WTC11 (cell line): ENCODE measurements around the gene LAMA2. TPM values are rescaled to one million over a fixed set of nuclear protein-coding genes. Genes with fewer than 3 reads are reported as not detected.

ENCODE experiments used
- ATAC-seq: fragments of 200-7000 bp; cut with Tn5 transposase; 2 replicates; pipeline ENCODE4 v1.10.0; 2021; ENCODE audit warnings: mild to moderate bottlenecking, moderate library complexity
- CTCF ChIA-PET: fragments of 300-600 bp; sonication (Branson Sonifier 250); formaldehyde crosslinking; loops from one replicate; lab custom pipeline; 2021; ENCODE audit warnings: antibody characterized with exemption; lab: Charles Lee
- POLR2A ChIA-PET: fragments of 350-600 bp; sonication (Branson Sonifier 250); formaldehyde crosslinking; loops from one replicate; lab custom pipeline; 2021; ENCODE audit warnings: antibody characterized with exemption; lab: Charles Lee
- DNase-seq: peaks from one replicate; pipeline ENCODE4 v3.0.0; 2021; ENCODE audit warnings: low spot score
- H3K27ac Mint-ChIP-seq: 2 replicates; pipeline ENCODE4 v1.8.0; 2021; ENCODE audit warnings: mixed read lengths
- H3K27me3 Mint-ChIP-seq: 2 replicates; pipeline ENCODE4 v1.8.0; 2021; ENCODE audit warnings: low read depth, mild to moderate bottlenecking, moderate library complexity, mixed read lengths
- H3K36me3 Mint-ChIP-seq: 2 replicates; pipeline ENCODE4 v1.8.0; 2021; ENCODE audit warnings: mixed read lengths
- H3K4me1 Mint-ChIP-seq: 2 replicates; pipeline ENCODE4 v1.8.0; 2022; ENCODE audit warnings: mixed read lengths
- H3K4me3 Mint-ChIP-seq: 2 replicates; pipeline ENCODE4 v1.8.0; 2021; ENCODE audit warnings: mild to moderate bottlenecking, moderate library complexity, mixed read lengths
- H3K9me3 Mint-ChIP-seq: 2 replicates; pipeline ENCODE4 v1.8.0; 2021; ENCODE audit warnings: mixed read lengths
- CREM ChIP-seq: sonication (generic); formaldehyde crosslinking; IDR thresholded peaks from 2 replicates; pipeline ENCODE4 v1.8.1; 2022; ENCODE audit warnings: mild to moderate bottlenecking, missing genetic modification reagents, moderate library complexity
- E2F5 ChIP-seq: sonication (generic); formaldehyde crosslinking; IDR thresholded peaks from 2 replicates; pipeline ENCODE4 v1.8.1; 2022; ENCODE audit warnings: mild to moderate bottlenecking, moderate library complexity, missing genetic modification reagents
- GRHL2 ChIP-seq: fragments of 250-450 bp; sonication (Bioruptor Pico); IDR thresholded peaks from 2 replicates; pipeline ENCODE4 v1.8.0; 2022; ENCODE audit warnings: mild to moderate bottlenecking, moderate library complexity; ENCODE audit not compliant: insufficient replicate concordance, severe bottlenecking
- JAZF1 ChIP-seq: fragments of 250-450 bp; sonication (Bioruptor Pico); IDR thresholded peaks from 2 replicates; pipeline ENCODE4 v1.9.0; 2021; ENCODE audit warnings: moderate library complexity, mild to moderate bottlenecking, inconsistent platforms
- KAT7 ChIP-seq: sonication (generic); formaldehyde crosslinking; IDR thresholded peaks from 2 replicates; pipeline ENCODE4 v1.8.1; 2023; ENCODE audit warnings: missing genetic modification reagents, mild to moderate bottlenecking, borderline replicate concordance
- MYBL2 ChIP-seq: sonication (generic); formaldehyde crosslinking; IDR thresholded peaks from 2 replicates; pipeline ENCODE4 v1.8.1; 2023; ENCODE audit warnings: mild to moderate bottlenecking, moderate library complexity, missing genetic modification reagents
- NFATC4 ChIP-seq: fragments of 250-450 bp; sonication (Bioruptor Pico); IDR thresholded peaks from 2 replicates; pipeline ENCODE4 v1.9.0; 2021; ENCODE audit warnings: mild to moderate bottlenecking
- NR1H2 ChIP-seq: sonication (generic); formaldehyde crosslinking; IDR thresholded peaks from 2 replicates; pipeline ENCODE4 v1.9.0; 2021; ENCODE audit warnings: mild to moderate bottlenecking, moderate library complexity, missing genetic modification reagents
- OVOL2 ChIP-seq: fragments of 250-450 bp; sonication (Bioruptor Pico); IDR thresholded peaks from 2 replicates; pipeline ENCODE4 v1.9.0; 2021; ENCODE audit warnings: mild to moderate bottlenecking, borderline replicate concordance
- PRRX2 ChIP-seq: fragments of 250-450 bp; sonication (Bioruptor Pico); IDR thresholded peaks from 2 replicates; pipeline ENCODE4 v1.8.0; 2021; ENCODE audit warnings: mild to moderate bottlenecking
- RELA ChIP-seq: sonication (generic); formaldehyde crosslinking; IDR thresholded peaks from 2 replicates; pipeline ENCODE4 v1.8.1; 2022; ENCODE audit warnings: missing genetic modification reagents, mild to moderate bottlenecking, borderline replicate concordance
- TEAD1 ChIP-seq: sonication (generic); formaldehyde crosslinking; IDR thresholded peaks from 2 replicates; pipeline ENCODE4 v1.8.0; 2022; ENCODE audit warnings: mild to moderate bottlenecking, missing genetic modification reagents
- ZBTB21 ChIP-seq: sonication (generic); formaldehyde crosslinking; IDR thresholded peaks from 2 replicates; pipeline ENCODE4 v1.8.1; 2023; ENCODE audit warnings: mild to moderate bottlenecking, missing genetic modification reagents, borderline replicate concordance
- ZMAT4 ChIP-seq: fragments of 250-450 bp; sonication (Bioruptor Pico); IDR thresholded peaks from 2 replicates; pipeline ENCODE4 v1.9.0; 2021; ENCODE audit warnings: mild to moderate bottlenecking
- ZNF121 ChIP-seq: sonication (generic); formaldehyde crosslinking; IDR thresholded peaks from 2 replicates; pipeline ENCODE4 v1.8.0; 2023; ENCODE audit warnings: missing genetic modification reagents
- ZNF232 ChIP-seq: sonication (generic); formaldehyde crosslinking; IDR thresholded peaks from 2 replicates; pipeline ENCODE4 v1.8.0; 2022; ENCODE audit warnings: mild to moderate bottlenecking, missing genetic modification reagents
- ZSCAN18 ChIP-seq: fragments of 250-450 bp; sonication (Bioruptor Pico); IDR thresholded peaks from 2 replicates; pipeline ENCODE4 v2.1.2; 2022; ENCODE audit warnings: mild to moderate bottlenecking, moderate library complexity
- total RNA-seq: library from RNA; stranded (reverse); gene quantifications from 3 replicates; pipeline ENCODE4 v1.2.3, GENCODE V29; 2021
- TF ChIP-seq, protein P1 (sequence below): sonication (generic); formaldehyde crosslinking; IDR thresholded peaks from 2 replicates; pipeline ENCODE4 v1.8.1; 2022; ENCODE audit warnings: missing genetic modification reagents, borderline replicate concordance
- TF ChIP-seq, protein P2 (sequence below): fragments of 250-450 bp; sonication (Bioruptor Pico); IDR thresholded peaks from 2 replicates; pipeline ENCODE4 v1.8.0; 2021; ENCODE audit warnings: mild to moderate bottlenecking
- TF ChIP-seq, protein P3 (sequence below): sonication (generic); formaldehyde crosslinking; IDR thresholded peaks from 2 replicates; pipeline ENCODE4 v1.8.0; 2022; ENCODE audit warnings: mild to moderate bottlenecking, missing genetic modification reagents
- TF ChIP-seq, protein P4 (sequence below): sonication (generic); formaldehyde crosslinking; IDR thresholded peaks from 2 replicates; pipeline ENCODE4 v1.8.0; 2022; ENCODE audit warnings: mild to moderate bottlenecking, missing genetic modification reagents

The LAMA2 gene
- total RNA-seq, 1 experiment from 2014 or later: 6.6 TPM

DNA sequence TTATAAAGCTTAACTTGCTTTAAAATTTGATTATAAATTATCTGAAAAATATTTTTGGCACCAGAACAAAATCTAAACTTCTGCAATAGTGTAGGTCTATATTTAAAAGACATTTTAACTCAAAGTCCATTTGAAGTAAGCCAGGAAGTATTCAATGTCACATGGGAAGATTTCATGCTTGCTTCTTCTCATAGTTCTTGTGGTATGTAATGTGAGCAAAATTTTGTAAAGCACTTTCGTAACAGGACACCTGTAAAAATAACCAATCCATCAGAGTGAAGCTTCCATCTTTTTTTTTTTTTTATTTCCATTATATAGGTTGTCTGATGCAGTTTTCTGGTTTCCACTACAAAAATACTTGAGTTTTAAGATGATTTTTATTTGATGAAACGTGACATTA lies 386.1 kb downstream of the LAMA2 start:
- no peak for ATAC-seq
- H3K4me3 Mint-ChIP-seq: no peak overlapping the region
- peaks cover 28% of the 10 kb centered on the region for H3K4me1 Mint-ChIP-seq
- ChIA-PET CTCF (interaction anchor here (0.5 to 1.4 kb wide), 2 partner anchors 17 to 1143 kb away, joined by 4 read pairs; no protein-coding TSS in a partner anchor), POLR2A (interaction anchor here (0.6 kb wide), 1 partner anchor 301 kb away, joined by 3 read pairs; no protein-coding TSS in a partner anchor)
- no peak for DNase-seq
- no peak overlapping the region for H3K27ac Mint-ChIP-seq
- TF ChIP-seq OVOL2: no peak
- TF ChIP-seq, protein P1, sequence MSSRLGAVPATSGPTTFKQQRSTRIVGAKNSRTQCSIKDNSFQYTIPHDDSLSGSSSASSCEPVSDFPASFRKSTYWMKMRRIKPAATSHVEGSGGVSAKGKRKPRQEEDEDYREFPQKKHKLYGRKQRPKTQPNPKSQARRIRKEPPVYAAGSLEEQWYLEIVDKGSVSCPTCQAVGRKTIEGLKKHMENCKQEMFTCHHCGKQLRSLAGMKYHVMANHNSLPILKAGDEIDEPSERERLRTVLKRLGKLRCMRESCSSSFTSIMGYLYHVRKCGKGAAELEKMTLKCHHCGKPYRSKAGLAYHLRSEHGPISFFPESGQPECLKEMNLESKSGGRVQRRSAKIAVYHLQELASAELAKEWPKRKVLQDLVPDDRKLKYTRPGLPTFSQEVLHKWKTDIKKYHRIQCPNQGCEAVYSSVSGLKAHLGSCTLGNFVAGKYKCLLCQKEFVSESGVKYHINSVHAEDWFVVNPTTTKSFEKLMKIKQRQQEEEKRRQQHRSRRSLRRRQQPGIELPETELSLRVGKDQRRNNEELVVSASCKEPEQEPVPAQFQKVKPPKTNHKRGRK: no peak
- no peak for TF ChIP-seq CREM (CRISPR knock-in tag)
- TF ChIP-seq NR1H2 (CRISPR knock-in tag): no peak
- no peak for TF ChIP-seq ZNF232
- TF ChIP-seq MYBL2: no peak
- TF ChIP-seq PRRX2 (CRISPR knock-in tag): no peak
- no peaks in the 10 kb centered on the region for H3K9me3 Mint-ChIP-seq
- no peaks in the 10 kb centered on the region for H3K27me3 Mint-ChIP-seq
- H3K36me3 Mint-ChIP-seq: no peaks in the 10 kb centered on the region

DNA sequence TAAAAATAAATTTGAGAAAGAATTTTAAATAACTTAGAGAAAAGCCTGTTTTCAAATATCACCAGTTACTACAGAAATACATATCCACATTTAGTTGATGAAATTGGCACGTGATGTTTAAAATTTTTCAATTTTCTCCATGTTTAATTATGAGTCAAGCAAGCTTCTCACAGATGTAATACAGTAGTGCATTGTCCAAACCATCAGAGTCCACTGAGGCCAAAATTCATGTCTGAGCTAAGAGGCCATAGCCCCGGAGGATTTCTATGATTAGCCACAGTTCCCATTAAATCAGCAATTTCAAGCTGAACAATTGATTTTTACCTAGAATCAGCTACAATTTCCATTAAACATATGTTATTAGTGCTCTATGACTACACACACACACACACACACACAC lies 387.0 kb downstream of the LAMA2 start:
- no peaks in the 10 kb centered on the region for H3K27me3 Mint-ChIP-seq
- ATAC-seq: no peak

GRCh38 chr6:129270450-129270849 lies 387.5 kb downstream of the LAMA2 start:
- H3K4me1 Mint-ChIP-seq: peaks cover 28% of the 10 kb centered on the region
- DNase-seq: no peak
- no peaks in the 10 kb centered on the region for H3K9me3 Mint-ChIP-seq
- H3K27me3 Mint-ChIP-seq: no peaks in the 10 kb centered on the region
- ATAC-seq: no peak
- no peaks in the 10 kb centered on the region for H3K36me3 Mint-ChIP-seq
- ChIA-PET CTCF (interaction anchor here (1.3 to 1.4 kb wide), 2 partner anchors 19 to 231 kb away, joined by 5 to 7 read pairs; no protein-coding TSS in a partner anchor), POLR2A (no interaction called here)
- no peak overlapping the region for H3K4me3 Mint-ChIP-seq
- H3K27ac Mint-ChIP-seq: no peak overlapping the region; the same call in 1 of the 2 replicates
- no peak for TF ChIP-seq GRHL2 (CRISPR knock-in tag)
- TF ChIP-seq ZBTB21: no peak
- no peak for TF ChIP-seq JAZF1 (CRISPR knock-in tag)
- TF ChIP-seq RELA (CRISPR knock-in tag): no peak
- TF ChIP-seq TEAD1 (CRISPR knock-in tag): no peak
- TF ChIP-seq ZNF121 (CRISPR knock-in tag): no peak
- TF ChIP-seq, protein P2, sequence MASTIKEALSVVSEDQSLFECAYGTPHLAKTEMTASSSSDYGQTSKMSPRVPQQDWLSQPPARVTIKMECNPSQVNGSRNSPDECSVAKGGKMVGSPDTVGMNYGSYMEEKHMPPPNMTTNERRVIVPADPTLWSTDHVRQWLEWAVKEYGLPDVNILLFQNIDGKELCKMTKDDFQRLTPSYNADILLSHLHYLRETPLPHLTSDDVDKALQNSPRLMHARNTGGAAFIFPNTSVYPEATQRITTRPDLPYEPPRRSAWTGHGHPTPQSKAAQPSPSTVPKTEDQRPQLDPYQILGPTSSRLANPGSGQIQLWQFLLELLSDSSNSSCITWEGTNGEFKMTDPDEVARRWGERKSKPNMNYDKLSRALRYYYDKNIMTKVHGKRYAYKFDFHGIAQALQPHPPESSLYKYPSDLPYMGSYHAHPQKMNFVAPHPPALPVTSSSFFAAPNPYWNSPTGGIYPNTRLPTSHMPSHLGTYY: no peak
- no peak for TF ChIP-seq E2F5 (CRISPR knock-in tag)
- no peak for TF ChIP-seq KAT7 (CRISPR knock-in tag)
- no peak for TF ChIP-seq NFATC4 (CRISPR knock-in tag)
- TF ChIP-seq CREM (CRISPR knock-in tag): no peak
- no peak for TF ChIP-seq ZSCAN18 (CRISPR knock-in tag)
- TF ChIP-seq, protein P3, sequence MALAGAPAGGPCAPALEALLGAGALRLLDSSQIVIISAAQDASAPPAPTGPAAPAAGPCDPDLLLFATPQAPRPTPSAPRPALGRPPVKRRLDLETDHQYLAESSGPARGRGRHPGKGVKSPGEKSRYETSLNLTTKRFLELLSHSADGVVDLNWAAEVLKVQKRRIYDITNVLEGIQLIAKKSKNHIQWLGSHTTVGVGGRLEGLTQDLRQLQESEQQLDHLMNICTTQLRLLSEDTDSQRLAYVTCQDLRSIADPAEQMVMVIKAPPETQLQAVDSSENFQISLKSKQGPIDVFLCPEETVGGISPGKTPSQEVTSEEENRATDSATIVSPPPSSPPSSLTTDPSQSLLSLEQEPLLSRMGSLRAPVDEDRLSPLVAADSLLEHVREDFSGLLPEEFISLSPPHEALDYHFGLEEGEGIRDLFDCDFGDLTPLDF (CRISPR knock-in tag): no peak
- no peak for TF ChIP-seq NR1H2 (CRISPR knock-in tag)
- no peak for TF ChIP-seq ZMAT4 (CRISPR knock-in tag)

More for the DNA sequence above, 387.0 kb downstream of the LAMA2 start:
- TF ChIP-seq E2F5 (CRISPR knock-in tag): no peak
- TF ChIP-seq TEAD1 (CRISPR knock-in tag): no peak
- TF ChIP-seq, protein P4, sequence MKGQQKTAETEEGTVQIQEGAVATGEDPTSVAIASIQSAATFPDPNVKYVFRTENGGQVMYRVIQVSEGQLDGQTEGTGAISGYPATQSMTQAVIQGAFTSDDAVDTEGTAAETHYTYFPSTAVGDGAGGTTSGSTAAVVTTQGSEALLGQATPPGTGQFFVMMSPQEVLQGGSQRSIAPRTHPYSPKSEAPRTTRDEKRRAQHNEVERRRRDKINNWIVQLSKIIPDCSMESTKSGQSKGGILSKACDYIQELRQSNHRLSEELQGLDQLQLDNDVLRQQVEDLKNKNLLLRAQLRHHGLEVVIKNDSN: no peak
- Mint-ChIP-seq H3K36me3 (no peaks in the 10 kb centered on the region), H3K4me1 (peaks cover 28% of the 10 kb centered on the region), H3K27ac (no peak overlapping the region), H3K9me3 (no peaks in the 10 kb centered on the region), H3K4me3 (no peak overlapping the region)
- ChIA-PET POLR2A (no interaction called here), CTCF (interaction anchor here (1.4 kb wide), 1 partner anchor 18 kb away, joined by 4 read pairs; no protein-coding TSS in a partner anchor)
- DNase-seq: no peak
